SH-SY5Y (cell line): ENCODE results near the gene FAM117A.

ENCODE experiments used
- GATA2 ChIP-seq: IDR thresholded peaks from 2 replicates; pipeline ENCODE4 v1.6.1; 2011; ENCODE audit warnings: mild to moderate bottlenecking, low read depth, low read length
- GATA3 ChIP-seq: IDR thresholded peaks from 2 replicates; pipeline ENCODE4 v1.6.1; 2011; ENCODE audit warnings: low read depth, mild to moderate bottlenecking, low read length, moderate library complexity

FAM117A gene

GRCh38 chr17:49691677-49692191 is 72.2 kb downstream of the FAM117A start:
- TF ChIP-seq GATA3 = no peak
- no peak for TF ChIP-seq GATA2

GRCh38 chr17:49691086-49691676 is 72.8 kb downstream of the FAM117A start:
- TF ChIP-seq GATA2 = no peak
- no peak for TF ChIP-seq GATA3

- no peak for TF ChIP-seq GATA2
- TF ChIP-seq GATA3 = no peak
These were observed 73.7 kb downstream of the FAM117A start for GRCh38 chr17:49690256-49690655.

- TF ChIP-seq GATA3 (no peak), GATA2 (no peak)
These were observed 75.1 kb downstream of the FAM117A start for GRCh38 chr17:49688848-49689247.

GRCh38 chr17:49687878-49688491 is 75.9 kb downstream of the FAM117A start:
- TF ChIP-seq GATA3 (no peak), GATA2 (no peak)

- TF ChIP-seq GATA3 (no peak), GATA2 (no peak)
These were observed 82.6 kb downstream of the FAM117A start for GRCh38 chr17:49681106-49681979.

GRCh38 chr17:49680314-49680713 is 83.6 kb downstream of the FAM117A start:
- no peak for TF ChIP-seq GATA2
- no peak for TF ChIP-seq GATA3

- no peak for TF ChIP-seq GATA3
- no peak; the same call in 1 of the 2 replicates for TF ChIP-seq GATA2
These were observed 85.7 kb downstream of the FAM117A start, which contains the start of gene SPOP for GRCh38 chr17:49677933-49678847. Gene SPOP, minus strand, starts transcription at chr17:49678097. Its CDS starts 55,287 bp downstream, at chr17:49622810.

- TF ChIP-seq GATA3 = no peak; the same call in 1 of the 2 replicates
- TF ChIP-seq GATA2 = no peak
These were observed 86.6 kb downstream of the FAM117A start for GRCh38 chr17:49677134-49677932.

- TF ChIP-seq GATA3 (no peak), GATA2 (no peak; the same call in 1 of the 2 replicates)
These were observed 87.6 kb downstream of the FAM117A start for GRCh38 chr17:49676276-49676868.

GRCh38 chr17:49674507-49674906 is 89.4 kb downstream of the FAM117A start:
- TF ChIP-seq GATA3 (no peak), GATA2 (no peak)

GRCh38 chr17:49670641-49671040 is 93.3 kb downstream of the FAM117A start:
- TF ChIP-seq GATA3 (no peak), GATA2 (no peak)
